Endodermal cell (in vitro differentiated cells): ENCODE results near the gene TMEM120B. TPM values are rescaled to one million over a fixed set of nuclear protein-coding genes. Genes with fewer than 3 reads are reported as not detected.
A peak's percentile ranks its signal among the peaks of the same experiment; 100 is the strongest.

Experiments used
- DNase-seq: peaks from one replicate; pipeline ENCODE4 v3.0.0-alpha.2; 2017
- H3K27ac ChIP-seq: 2 replicates; pipeline ENCODE4 v1.5.1; 2013; ENCODE audit warnings: mild to moderate bottlenecking, low read depth, low read length, moderate library complexity
- H3K27me3 ChIP-seq: 2 replicates; pipeline ENCODE4 v1.6.1; 2013; ENCODE audit warnings: mild to moderate bottlenecking, low read length, moderate library complexity; ENCODE audit not compliant: insufficient read depth, control insufficient read depth, poor library complexity, severe bottlenecking
- H3K36me3 ChIP-seq: 2 replicates; pipeline ENCODE4 v1.7.0; 2013; ENCODE audit warnings: mild to moderate bottlenecking, low read length, moderate library complexity; ENCODE audit not compliant: control insufficient read depth, insufficient read depth
- H3K4me1 ChIP-seq: one replicate; pipeline ENCODE4 v1.7.0; 2013; ENCODE audit warnings: low read length; ENCODE audit not compliant: control insufficient read depth, insufficient read depth
- H3K4me3 ChIP-seq: 2 replicates; pipeline ENCODE4 v1.5.1; 2013; ENCODE audit warnings: mild to moderate bottlenecking, low read length, moderate library complexity
- H3K9ac ChIP-seq: 2 replicates; pipeline ENCODE4 v1.6.1; 2013; ENCODE audit warnings: mild to moderate bottlenecking, low read length, moderate library complexity; ENCODE audit not compliant: poor library complexity, severe bottlenecking; ENCODE audit errors: extremely low read depth
- H3K9me3 ChIP-seq: 2 replicates; pipeline ENCODE4 v1.6.1; 2013; ENCODE audit warnings: mild to moderate bottlenecking, low read length, moderate library complexity; ENCODE audit not compliant: control insufficient read depth
- H3K27ac Mint-ChIP-seq: 2 replicates; pipeline ENCODE4 v1.8.0; 2020; ENCODE audit warnings: mixed read lengths
- H3K27me3 Mint-ChIP-seq: 2 replicates; pipeline ENCODE4 v1.8.0; 2021; ENCODE audit warnings: mild to moderate bottlenecking, mixed read lengths; ENCODE audit not compliant: insufficient read depth
- H3K36me3 Mint-ChIP-seq: 2 replicates; pipeline ENCODE4 v1.8.0; 2020; ENCODE audit warnings: low read depth, mixed read lengths
- H3K4me1 Mint-ChIP-seq: 2 replicates; pipeline ENCODE4 v1.8.0; 2020; ENCODE audit warnings: mixed read lengths
- H3K4me3 Mint-ChIP-seq: 2 replicates; pipeline ENCODE4 v1.8.0; 2020; ENCODE audit warnings: mild to moderate bottlenecking, moderate library complexity, mixed read lengths
- H3K9me3 Mint-ChIP-seq: 2 replicates; pipeline ENCODE4 v1.8.0; 2020; ENCODE audit warnings: mild to moderate bottlenecking, mixed read lengths
- whole genome bisulfite sequencing, 2 experiments: methylation state at CpG; one replicate each; pipeline versions ENCODE4 v1.1.5 to v1.1.7; 2013; ENCODE audit warnings: missing lambda C conversion rate in 2 of 2, mixed read lengths in 1 of 2; ENCODE audit not compliant: insufficient coverage in 1 of 2, insufficient read length in 1 of 2; 5-methylcytosine and 5-hydroxymethylcytosine counted together
- total RNA-seq, 2 donors: library from RNA; stranded (reverse); fragmentation: NEBNext Ultra II Directional in 1 of 2; extraction: Animal tissue kit (Norgen Biotek cat#: 25700) in 1 of 2; gene quantifications; 2 replicates in 1 of 2; 3 replicates in 1 of 2; pipeline ENCODE4 v1.2.1, GENCODE V29; 2021
- TF ChIP-seq, protein P1 (sequence below): fragments of 200-600 bp; sonication (generic); conservative IDR thresholded peaks from 2 replicates; pipeline ENCODE4 v1.5.0; 2021; ENCODE audit warnings: antibody characterized with exemption, mild to moderate bottlenecking

Gene TMEM120B
- total RNA-seq, 2 donors from 2014 or later, result 21.8 to 25.3 TPM

DNA sequence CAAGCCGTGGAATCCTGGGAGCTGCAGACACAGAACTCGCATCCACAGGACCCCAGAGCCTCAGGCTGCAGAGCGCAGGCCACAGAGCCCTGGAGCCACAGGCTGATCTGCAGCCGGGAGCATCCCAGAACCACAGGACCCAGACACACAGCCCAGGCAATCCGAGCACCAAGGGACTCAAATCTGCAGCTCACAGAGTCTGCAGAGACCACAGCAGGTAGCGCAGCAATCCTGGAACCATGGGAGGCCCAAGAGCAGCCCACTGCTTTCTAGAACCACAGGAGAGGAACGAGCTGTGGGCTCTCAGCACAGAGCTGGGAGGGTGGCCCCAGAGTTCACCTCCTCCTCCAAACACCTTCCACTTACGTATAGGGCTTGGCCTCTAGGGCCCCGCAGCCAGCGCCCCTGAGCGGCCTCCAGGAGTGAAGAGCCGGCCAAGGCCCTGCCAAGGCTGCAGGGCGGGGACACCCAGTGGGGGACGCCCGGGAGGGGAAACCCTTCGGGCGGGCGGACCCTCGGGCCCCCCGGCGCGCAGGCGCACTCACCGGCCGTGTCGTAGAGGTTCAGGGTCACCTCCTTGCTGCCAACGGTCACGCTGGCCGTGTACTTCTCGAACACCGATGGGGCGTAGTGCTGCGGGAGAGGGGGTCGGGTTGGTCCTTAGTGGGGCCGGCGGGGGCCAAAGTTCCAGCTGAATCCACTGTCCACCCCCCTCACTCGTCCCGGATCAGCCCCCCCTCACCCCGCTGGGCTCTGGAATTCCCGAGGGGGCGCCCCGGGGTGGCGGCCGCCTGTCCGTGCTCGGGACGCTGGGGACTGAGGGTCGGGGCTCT, 80.3 kb downstream of the TMEM120B start:
- Histone ChIP-seq H3K4me3 (peak overlapping the region; percentile 81), H3K4me1 (peaks cover 18% of the 10 kb centered on the region), H3K9me3 (no peaks in the 10 kb centered on the region), H3K36me3 (peaks cover 15% of the 10 kb centered on the region), H3K27ac (no peak overlapping the region), H3K27me3 (no peaks in the 10 kb centered on the region), H3K9ac (peak overlapping the region; percentile 53)
- H3K4me1 Mint-ChIP-seq, result peaks cover 29% of the 10 kb centered on the region
- peaks cover 14% of the 10 kb centered on the region for H3K36me3 Mint-ChIP-seq
- H3K9me3 Mint-ChIP-seq, result no peaks in the 10 kb centered on the region
- 18 to 41% methylated on average over 11 to 48 of the region's 48 CpGs for WGBS, 2 experiments
- H3K27ac Mint-ChIP-seq, result no peak overlapping the region
- peaks cover 1% of the 10 kb centered on the region for H3K27me3 Mint-ChIP-seq
- peak overlapping the region; percentile 53 for H3K4me3 Mint-ChIP-seq
- peak; percentile 87 for DNase-seq
- TF ChIP-seq, protein P1, sequence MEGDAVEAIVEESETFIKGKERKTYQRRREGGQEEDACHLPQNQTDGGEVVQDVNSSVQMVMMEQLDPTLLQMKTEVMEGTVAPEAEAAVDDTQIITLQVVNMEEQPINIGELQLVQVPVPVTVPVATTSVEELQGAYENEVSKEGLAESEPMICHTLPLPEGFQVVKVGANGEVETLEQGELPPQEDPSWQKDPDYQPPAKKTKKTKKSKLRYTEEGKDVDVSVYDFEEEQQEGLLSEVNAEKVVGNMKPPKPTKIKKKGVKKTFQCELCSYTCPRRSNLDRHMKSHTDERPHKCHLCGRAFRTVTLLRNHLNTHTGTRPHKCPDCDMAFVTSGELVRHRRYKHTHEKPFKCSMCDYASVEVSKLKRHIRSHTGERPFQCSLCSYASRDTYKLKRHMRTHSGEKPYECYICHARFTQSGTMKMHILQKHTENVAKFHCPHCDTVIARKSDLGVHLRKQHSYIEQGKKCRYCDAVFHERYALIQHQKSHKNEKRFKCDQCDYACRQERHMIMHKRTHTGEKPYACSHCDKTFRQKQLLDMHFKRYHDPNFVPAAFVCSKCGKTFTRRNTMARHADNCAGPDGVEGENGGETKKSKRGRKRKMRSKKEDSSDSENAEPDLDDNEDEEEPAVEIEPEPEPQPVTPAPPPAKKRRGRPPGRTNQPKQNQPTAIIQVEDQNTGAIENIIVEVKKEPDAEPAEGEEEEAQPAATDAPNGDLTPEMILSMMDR, result no peak

DNA sequence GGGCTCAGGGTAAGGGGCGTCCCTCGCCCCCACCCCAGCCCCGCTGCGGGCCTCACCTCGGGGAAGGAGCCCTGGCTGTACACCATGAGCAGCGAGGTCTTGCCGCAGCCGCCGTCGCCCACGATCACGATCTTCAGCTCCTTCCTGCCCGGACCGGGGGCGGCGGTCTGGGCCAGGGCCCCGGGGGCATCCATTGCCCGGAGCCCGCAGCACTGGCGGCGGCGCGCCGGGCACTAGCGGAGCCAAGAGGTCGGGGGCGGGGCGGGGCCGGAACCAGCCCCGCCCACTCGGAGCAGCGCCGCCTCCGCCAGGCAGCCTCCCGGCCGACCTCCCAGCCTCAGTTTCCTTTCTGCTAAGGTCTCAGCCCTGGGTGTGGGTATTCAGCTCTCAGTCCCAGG, 80.9 kb downstream of the TMEM120B start, which contains the start of gene RHOF:
RHOF (minus strand) TSS at position 249 of the 398 bp plus-strand sequence; CDS start at position 194, 55 bp downstream.
- no peaks in the 10 kb centered on the region for H3K9me3 Mint-ChIP-seq
- H3K4me1 Mint-ChIP-seq, result peaks cover 33% of the 10 kb centered on the region
- peaks cover 19% of the 10 kb centered on the region for H3K36me3 ChIP-seq
- peaks cover 1% of the 10 kb centered on the region for H3K27me3 Mint-ChIP-seq
- no peaks in the 10 kb centered on the region for H3K9me3 ChIP-seq
- peak within 1 kb of the TSS; percentile 81 for H3K4me3 ChIP-seq
- 1% methylated on average over 20 to 36 of the region's 36 CpGs for WGBS, 2 experiments
- TF ChIP-seq, protein P1, result no peak
- H3K36me3 Mint-ChIP-seq, result peaks cover 14% of the 10 kb centered on the region
- H3K4me3 Mint-ChIP-seq, result peak within 1 kb of the TSS; percentile 53
- no peak within 1 kb of the TSS for H3K27ac ChIP-seq
- H3K27me3 ChIP-seq, result no peaks in the 10 kb centered on the region
- peak within 1 kb of the TSS; percentile 89 for H3K27ac Mint-ChIP-seq
- H3K9ac ChIP-seq, result peak within 1 kb of the TSS; percentile 53
- H3K4me1 ChIP-seq, result peaks cover 21% of the 10 kb centered on the region
- no peak for DNase-seq

DNA sequence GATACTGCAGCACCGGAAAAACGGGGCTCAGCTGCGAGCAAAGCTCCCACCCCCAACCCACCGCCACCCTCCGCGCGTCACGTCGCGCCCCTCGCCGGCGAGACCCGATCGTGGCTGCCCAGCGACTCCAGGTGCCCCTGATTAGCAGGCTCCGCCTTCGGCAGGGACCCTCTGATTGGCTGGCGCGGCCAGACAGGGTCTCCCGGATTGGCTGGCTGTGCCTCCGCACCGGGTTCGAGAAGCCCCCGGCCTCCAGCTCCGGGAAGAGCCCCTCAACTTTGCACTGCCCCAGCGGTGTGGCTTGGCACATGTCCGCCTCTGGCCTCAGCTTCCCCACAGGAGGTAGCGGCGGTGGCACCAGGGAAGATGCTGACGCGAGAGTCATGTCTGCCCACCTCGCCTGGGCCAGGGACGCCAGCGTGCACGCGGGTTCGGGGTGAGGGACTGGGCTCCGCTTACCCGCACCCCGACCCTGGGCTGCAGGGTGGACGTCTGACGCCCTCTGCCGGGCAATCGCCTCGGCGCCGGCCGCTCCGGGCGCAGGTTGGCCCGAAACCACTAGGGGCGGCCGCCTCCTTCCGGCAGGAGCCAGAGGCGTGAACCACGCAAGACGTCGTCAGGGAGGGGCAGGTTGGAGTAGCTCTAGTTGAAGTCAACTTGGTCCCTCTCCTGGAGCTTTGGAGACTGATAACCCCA, 81.4 kb downstream of the TMEM120B start:
- TF ChIP-seq, protein P1, result peak; percentile 100
- Histone ChIP-seq H3K9me3 (no peaks in the 10 kb centered on the region), H3K27me3 (no peaks in the 10 kb centered on the region), H3K4me1 (peaks cover 24% of the 10 kb centered on the region), H3K9ac (peak overlapping the region; percentile 7), H3K27ac (no peak overlapping the region), H3K4me3 (peak overlapping the region; percentile 81), H3K36me3 (peaks cover 19% of the 10 kb centered on the region)
- Mint-ChIP-seq H3K27ac (peak overlapping the region; percentile 89), H3K4me3 (peak overlapping the region; percentile 53), H3K4me1 (peaks cover 39% of the 10 kb centered on the region), H3K27me3 (peaks cover 1% of the 10 kb centered on the region), H3K36me3 (peaks cover 16% of the 10 kb centered on the region), H3K9me3 (no peaks in the 10 kb centered on the region)
- WGBS, 2 experiments, result 1% methylated on average over 21 to 59 of the region's 59 CpGs
- DNase-seq, result peak; percentile 100
